Upper lobe of right lung (tissue), 1 donor: ENCODE results near the gene CREB3L1. TPM values are rescaled to one million over a fixed set of nuclear protein-coding genes. Genes with fewer than 3 reads are reported as not detected.
A peak's percentile ranks its signal among the peaks of the same experiment; 100 is the strongest.

Source experiments
- ATAC-seq: fragments of 200-7000 bp; cut with Tn5 transposase; one replicate; pipeline ENCODE4 v1.9.1; 2020; ENCODE audit warnings: mild to moderate bottlenecking, moderate library complexity
- DNase-seq: peaks from one replicate; pipeline ENCODE4 v3.0.0-alpha.2; 2020
- H3K27ac ChIP-seq: fragments of 200-600 bp; one replicate; pipeline ENCODE4 v1.8.0; 2022
- H3K27me3 ChIP-seq: fragments of 200-600 bp; one replicate; pipeline ENCODE4 v1.8.0; 2022; ENCODE audit warnings: mild to moderate bottlenecking
- H3K36me3 ChIP-seq: fragments of 200-600 bp; one replicate; pipeline ENCODE4 v1.8.0; 2022
- H3K4me1 ChIP-seq: fragments of 200-600 bp; one replicate; pipeline ENCODE4 v1.8.0; 2022
- H3K4me3 ChIP-seq: fragments of 200-600 bp; one replicate; pipeline ENCODE4 v1.8.0; 2022; ENCODE audit warnings: mild to moderate bottlenecking
- H3K9me3 ChIP-seq: fragments of 200-600 bp; one replicate; pipeline ENCODE4 v1.8.0; 2022
- intact Hi-C: fragments of 100-400 bp; cut with DNase I; formaldehyde crosslinking; loops from one replicate; pipeline ENCODE4 v1.11.0; 2022
- total RNA-seq: library from RNA; stranded (reverse); fragmentation: NEBNext Ultra II Directional; extraction: Animal tissue kit (Norgen Biotek cat#: 25700); gene quantifications from one replicate; pipeline ENCODE4 v1.2.1, GENCODE V29; 2021
- TF ChIP-seq, protein P1 (sequence below): fragments of 200-600 bp; IDR thresholded peaks from one replicate; pipeline ENCODE4 v1.8.0; 2022; ENCODE audit warnings: antibody characterized with exemption
- donor health status: DM: no; HTN: yes; CAD: no; lungs with severe emphysema.

CREB3L1 gene
- total RNA-seq, 1 donor from 2014 or later, result 47.4 TPM

- H3K27ac ChIP-seq, result peak overlapping the region; percentile 82
- no peaks in the 10 kb centered on the region for H3K36me3 ChIP-seq
- TF ChIP-seq, protein P1, sequence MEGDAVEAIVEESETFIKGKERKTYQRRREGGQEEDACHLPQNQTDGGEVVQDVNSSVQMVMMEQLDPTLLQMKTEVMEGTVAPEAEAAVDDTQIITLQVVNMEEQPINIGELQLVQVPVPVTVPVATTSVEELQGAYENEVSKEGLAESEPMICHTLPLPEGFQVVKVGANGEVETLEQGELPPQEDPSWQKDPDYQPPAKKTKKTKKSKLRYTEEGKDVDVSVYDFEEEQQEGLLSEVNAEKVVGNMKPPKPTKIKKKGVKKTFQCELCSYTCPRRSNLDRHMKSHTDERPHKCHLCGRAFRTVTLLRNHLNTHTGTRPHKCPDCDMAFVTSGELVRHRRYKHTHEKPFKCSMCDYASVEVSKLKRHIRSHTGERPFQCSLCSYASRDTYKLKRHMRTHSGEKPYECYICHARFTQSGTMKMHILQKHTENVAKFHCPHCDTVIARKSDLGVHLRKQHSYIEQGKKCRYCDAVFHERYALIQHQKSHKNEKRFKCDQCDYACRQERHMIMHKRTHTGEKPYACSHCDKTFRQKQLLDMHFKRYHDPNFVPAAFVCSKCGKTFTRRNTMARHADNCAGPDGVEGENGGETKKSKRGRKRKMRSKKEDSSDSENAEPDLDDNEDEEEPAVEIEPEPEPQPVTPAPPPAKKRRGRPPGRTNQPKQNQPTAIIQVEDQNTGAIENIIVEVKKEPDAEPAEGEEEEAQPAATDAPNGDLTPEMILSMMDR, result no peak
- no peak overlapping the region for H3K4me3 ChIP-seq
- peak; percentile 58 for ATAC-seq
- intact Hi-C loops, result no loop called here
- DNase-seq, result peak; percentile 78
- H3K4me1 ChIP-seq, result peaks cover 29% of the 10 kb centered on the region
- H3K9me3 ChIP-seq, result no peaks in the 10 kb centered on the region
- H3K27me3 ChIP-seq, result peaks cover 12% of the 10 kb centered on the region
Observed at GRCh38 chr11:46272816-46273427, 4.5 kb upstream of the CREB3L1 start.

DNA sequence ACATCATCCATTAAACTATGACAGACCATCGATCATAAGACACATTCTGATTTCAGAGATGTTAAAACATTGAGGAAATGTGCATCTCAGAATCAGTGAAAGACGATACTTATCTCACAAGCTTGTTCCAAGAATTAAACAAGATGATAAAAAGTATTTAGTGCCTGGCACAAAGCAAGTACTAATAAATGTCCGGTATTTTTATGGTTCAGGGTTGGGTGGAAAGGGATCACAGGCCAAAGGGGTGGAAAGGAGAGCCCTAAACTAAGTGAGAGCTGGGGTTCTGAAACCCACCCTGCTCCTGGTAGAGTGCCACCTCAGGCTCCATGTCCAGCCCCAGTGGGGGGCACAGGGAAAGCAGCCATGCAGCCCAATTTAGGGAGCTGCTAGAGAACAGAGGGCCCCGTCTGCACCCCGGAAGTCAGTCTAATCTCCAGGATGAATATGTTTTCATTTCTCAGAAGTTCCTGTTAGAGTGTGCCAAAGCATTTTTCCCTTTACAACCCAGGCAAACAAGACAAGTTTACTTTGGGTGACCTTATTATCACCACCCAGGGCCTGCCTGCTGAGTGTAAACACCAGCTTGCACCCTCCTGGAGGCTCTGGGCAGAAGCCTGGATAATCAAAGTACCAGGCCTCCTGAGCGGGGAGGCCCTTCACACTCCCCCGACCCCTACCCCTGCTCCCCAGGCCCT lies 3.8 kb upstream of the CREB3L1 start:
- Histone ChIP-seq H3K4me3 (no peak overlapping the region), H3K27me3 (peaks cover 16% of the 10 kb centered on the region), H3K27ac (peak overlapping the region; percentile 82), H3K4me1 (peaks cover 29% of the 10 kb centered on the region), H3K36me3 (no peaks in the 10 kb centered on the region), H3K9me3 (no peaks in the 10 kb centered on the region)
- TF ChIP-seq, protein P1, result no peak
- intact Hi-C loops, result no loop called here
- DNase-seq (no peak), ATAC-seq (peak; percentile 48)

DNA sequence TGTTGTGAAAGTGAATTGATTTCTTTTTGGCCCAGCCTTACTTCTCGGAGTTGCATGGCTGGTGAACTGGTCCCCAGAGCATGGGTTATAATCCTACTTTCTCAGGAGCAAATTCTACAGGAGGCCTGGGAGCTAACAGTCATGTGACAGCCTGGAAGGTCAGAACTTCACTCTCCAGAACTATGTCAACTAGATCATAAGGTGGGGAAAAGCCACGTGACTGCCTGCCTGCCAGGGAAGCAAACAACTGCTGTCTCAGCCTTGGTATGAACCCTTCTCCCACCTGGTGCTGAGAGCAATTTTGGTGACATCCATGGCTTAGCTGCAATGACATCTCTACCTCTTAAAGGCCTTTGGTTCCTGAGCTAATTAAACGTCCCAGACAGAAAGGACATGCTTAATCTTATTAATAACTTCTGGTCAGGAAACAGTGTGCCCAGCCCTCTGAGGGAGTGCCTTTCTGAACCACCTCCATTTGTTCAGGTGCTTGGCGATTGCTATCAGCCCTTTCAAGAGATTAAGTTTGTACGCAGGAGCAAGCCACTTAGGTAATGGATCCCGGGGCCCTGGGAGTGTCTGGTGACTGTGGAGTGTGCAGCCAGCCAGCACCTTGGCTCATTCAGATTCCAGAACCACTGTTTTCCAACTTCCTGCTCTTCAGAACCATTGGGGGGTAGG lies 1.4 kb upstream of the CREB3L1 start:
- Histone ChIP-seq H3K27ac (peak overlapping the region; percentile 73), H3K4me1 (peaks cover 48% of the 10 kb centered on the region), H3K4me3 (no peak overlapping the region), H3K9me3 (no peaks in the 10 kb centered on the region), H3K27me3 (peaks cover 16% of the 10 kb centered on the region), H3K36me3 (no peaks in the 10 kb centered on the region)
- intact Hi-C loops, result no loop called here
- TF ChIP-seq, protein P1, result no peak
- peak; percentile 81 for DNase-seq
- peak; percentile 50 for ATAC-seq

DNA sequence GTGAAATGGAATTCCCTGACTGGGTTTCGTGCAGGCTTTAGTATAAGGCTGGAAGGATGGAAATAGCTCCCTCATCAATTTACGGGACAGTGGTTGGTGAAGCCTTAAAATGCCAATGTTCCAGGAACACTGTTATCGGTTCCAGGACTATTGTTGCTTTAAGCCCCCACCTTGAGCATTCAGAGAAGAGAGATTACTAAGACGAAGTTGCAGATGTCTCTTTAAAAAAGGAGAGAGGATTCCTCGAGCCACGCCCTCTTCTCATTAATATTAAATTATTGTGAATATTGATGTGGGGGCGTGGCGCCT lies 195 bp upstream of the CREB3L1 start:
- TF ChIP-seq, protein P1, result no peak
- Histone ChIP-seq H3K9me3 (no peaks in the 10 kb centered on the region), H3K36me3 (no peaks in the 10 kb centered on the region), H3K4me1 (peaks cover 46% of the 10 kb centered on the region), H3K27ac (peak overlapping the region; percentile 73), H3K27me3 (peaks cover 16% of the 10 kb centered on the region), H3K4me3 (peak overlapping the region; percentile 61)
- DNase-seq (no peak), ATAC-seq (no peak)
- intact Hi-C loops, result no loop called here

DNA sequence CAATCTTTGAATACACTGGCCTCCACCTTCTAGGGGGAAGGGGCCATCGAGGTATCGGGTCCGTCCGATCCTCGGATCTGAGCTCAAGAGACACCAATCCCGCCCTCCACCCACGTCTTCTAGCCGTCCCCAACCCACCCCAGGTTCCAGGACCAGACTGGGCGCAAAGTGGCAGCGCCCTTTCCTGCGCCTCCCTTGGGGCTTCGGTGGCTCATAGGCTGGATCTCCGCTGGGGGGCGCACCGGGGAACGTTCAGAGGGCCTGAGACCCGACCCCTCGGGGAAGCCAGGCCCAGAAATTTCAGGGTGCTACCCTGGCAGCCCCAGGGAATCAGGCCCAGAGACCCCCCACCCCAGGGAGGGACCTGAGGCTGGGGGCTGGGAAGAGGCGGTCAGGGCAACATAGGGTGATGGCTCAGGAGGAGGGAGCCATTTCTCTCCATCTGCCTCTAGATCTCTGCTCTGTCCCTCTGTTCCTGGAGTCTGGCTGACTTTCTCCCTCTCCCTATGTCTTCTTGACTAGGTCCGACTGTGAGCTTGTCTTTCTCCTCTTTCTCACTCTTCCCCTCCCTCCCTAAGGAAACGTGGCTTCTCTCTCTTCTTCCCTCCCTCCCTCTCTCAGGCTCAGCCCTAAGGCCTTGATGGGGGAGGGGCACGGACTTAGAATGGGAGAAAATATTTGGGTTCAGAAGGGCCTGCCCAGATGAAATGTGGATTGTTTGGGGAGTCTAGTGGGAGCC lies 1.1 kb downstream of the CREB3L1 start:
- peak overlapping the region; percentile 61 for H3K4me3 ChIP-seq
- H3K4me1 ChIP-seq, result peaks cover 36% of the 10 kb centered on the region
- DNase-seq, result peak; percentile 89
- intact Hi-C loops, result no loop called here
- H3K27ac ChIP-seq, result peak overlapping the region; percentile 60
- H3K27me3 ChIP-seq, result peaks cover 16% of the 10 kb centered on the region
- H3K9me3 ChIP-seq, result no peaks in the 10 kb centered on the region
- peak; percentile 66 for ATAC-seq
- TF ChIP-seq, protein P1, result peak; percentile 52
- no peaks in the 10 kb centered on the region for H3K36me3 ChIP-seq
